Naive thymus-derived CD8-positive, alpha-beta T cell (primary cell): ENCODE results near the gene EPHB2. TPM values are rescaled to one million over a fixed set of nuclear protein-coding genes. Genes with fewer than 3 reads are reported as not detected.
"Not testable (repeated sequence)": the region's sequence is repeated elsewhere in the genome, so short reads cannot be mapped to it uniquely, and the experiment has no call there.

Source experiments
- ATAC-seq, 2 donors: fragments of 150-1000 bp; cut with Tn5 transposase in 1 of 2; sonication (Bioruptor Pico), chemical (Tn5 transposase) in 1 of 2; 1 replicate in 1 of 2; 2 replicates in 1 of 2; pipeline ENCODE4 v1.10.0; 2021; ENCODE audit warnings: mild to moderate bottlenecking in 2 of 2, moderate library complexity in 2 of 2
- POLR2A ChIA-PET: fragments of 350-600 bp; sonication (Branson Sonifier 250); formaldehyde crosslinking; loops from one replicate; lab custom pipeline; 2021; ENCODE audit warnings: antibody characterized with exemption; lab: Charles Lee
- DNase-seq, 10 donors: peaks; one replicate each; pipeline versions ENCODE4 v3.0.0 to v3.0.0-alpha.2; 2020 to 2022
- H3K27ac Mint-ChIP-seq, 10 donors: one replicate each; pipeline ENCODE4 v1.8.0; 2020 to 2022; ENCODE audit warnings: mild to moderate bottlenecking in 10 of 10, mixed read lengths in 10 of 10, moderate library complexity in 4 of 10, inconsistent platforms in 1 of 10
- H3K27me3 Mint-ChIP-seq, 5 donors: one replicate each; pipeline ENCODE4 v1.8.0; 2021 to 2022; ENCODE audit warnings: mixed read lengths in 5 of 5
- H3K36me3 Mint-ChIP-seq, 3 donors: one replicate each; pipeline ENCODE4 v1.8.0; 2020 to 2022; ENCODE audit warnings: mixed read lengths in 3 of 3, mild to moderate bottlenecking in 2 of 3, inconsistent platforms in 1 of 3
- H3K4me1 Mint-ChIP-seq, 4 donors: one replicate each; pipeline ENCODE4 v1.8.0; 2021 to 2022; ENCODE audit warnings: mixed read lengths in 4 of 4
- H3K4me3 Mint-ChIP-seq, 10 donors: one replicate each; pipeline ENCODE4 v1.8.0; 2020 to 2022; ENCODE audit warnings: mild to moderate bottlenecking in 10 of 10, mixed read lengths in 10 of 10, moderate library complexity in 6 of 10, inconsistent platforms in 1 of 10
- H3K9me3 Mint-ChIP-seq, 9 donors: one replicate each; pipeline ENCODE4 v1.8.0; 2020 to 2022; ENCODE audit warnings: mixed read lengths in 9 of 9, mild to moderate bottlenecking in 3 of 9, inconsistent platforms in 1 of 9, moderate library complexity in 1 of 9
- polyA plus RNA-seq, 3 donors: library from polyadenylated mRNA; unstranded; fragments of 300-500 nt; fragmentation: Illumina TruSeq; gene quantifications; one replicate each; pipeline ENCODE4 v1.2.3, GENCODE V29; 2021
- total RNA-seq, 8 experiments: library from RNA in 2 of 8; stranded (reverse) in 2 of 8; gene quantifications; one replicate each; pipeline ENCODE4 v1.2.3 and lab custom pipeline; 2021 to 2026

EPHB2 gene
- total and polyA plus RNA-seq, 5 experiments from 2014 or later = 0.21 to 0.25 TPM; not detected in 3

GRCh38 chr1:22941257-22941656, 230.6 kb downstream of the EPHB2 start:
- POLR2A ChIA-PET = no interaction called here
- Mint-ChIP-seq H3K27ac (no peak overlapping the region), H3K9me3 (peaks cover 9 to 31% (median 16%) of the 10 kb centered on the region in 9 donors), H3K4me1 (no peaks in the 10 kb centered on the region), H3K4me3 (no peak overlapping the region), H3K27me3 (peaks cover 13 to 32% (median 22%) of the 10 kb centered on the region in 5 donors), H3K36me3 (peaks cover 0 to 14% (median 3%) of the 10 kb centered on the region in 3 donors)
- ATAC-seq = no peak
- DNase-seq = no peak

GRCh38 chr1:22944346-22945055, 233.9 kb downstream of the EPHB2 start:
- Mint-ChIP-seq H3K27ac (no peak overlapping the region), H3K4me3 (no peak overlapping the region), H3K4me1 (no peaks in the 10 kb centered on the region), H3K9me3 (peaks cover 9 to 28% (median 15%) of the 10 kb centered on the region in 9 donors), H3K36me3 (peaks cover 0 to 13% (median 3%) of the 10 kb centered on the region in 3 donors), H3K27me3 (peaks cover 12 to 35% (median 25%) of the 10 kb centered on the region in 5 donors)
- ATAC-seq (no peak), DNase-seq (no peak)
- POLR2A ChIA-PET = interaction anchor here (0.5 kb wide), 1 partner anchor 680 kb away, joined by 3 read pairs; no protein-coding TSS in a partner anchor

- H3K4me1 Mint-ChIP-seq, H3K36me3 Mint-ChIP-seq, H3K27ac Mint-ChIP-seq, DNase-seq, H3K4me3 Mint-ChIP-seq, ATAC-seq: not testable (repeated sequence)
- POLR2A ChIA-PET = interaction anchor here (0.5 kb wide), 1 partner anchor 680 kb away, joined by 3 read pairs; no protein-coding TSS in a partner anchor
- Mint-ChIP-seq H3K9me3 (peaks cover 8 to 26% (median 10%) of the 10 kb centered on the region in 9 donors), H3K27me3 (peaks cover 12 to 37% (median 27%) of the 10 kb centered on the region in 5 donors)
Measured at GRCh38 chr1:22945171-22945570, 234.5 kb downstream of the EPHB2 start.

GRCh38 chr1:22949822-22950331, 239.2 kb downstream of the EPHB2 start:
- no peak for DNase-seq
- POLR2A ChIA-PET = no interaction called here
- Mint-ChIP-seq H3K4me3 (no peak overlapping the region), H3K27ac (no peak overlapping the region), H3K9me3 (peaks cover 0 to 6% (median 0%) of the 10 kb centered on the region in 9 donors), H3K4me1 (peaks cover 0 to 2% (median 0%) of the 10 kb centered on the region in 4 donors), H3K27me3 (peaks cover 14 to 40% (median 30%) of the 10 kb centered on the region in 5 donors), H3K36me3 (peaks cover 0 to 2% (median 0%) of the 10 kb centered on the region in 3 donors)
- ATAC-seq = no peak

GRCh38 chr1:22951796-22952195, 241.2 kb downstream of the EPHB2 start:
- peaks cover 0 to 2% (median 0%) of the 10 kb centered on the region in 3 donors for H3K36me3 Mint-ChIP-seq
- ATAC-seq = no peak
- peaks cover 11 to 41% (median 37%) of the 10 kb centered on the region in 5 donors for H3K27me3 Mint-ChIP-seq
- H3K4me3 Mint-ChIP-seq = no peak overlapping the region
- DNase-seq = no peak
- peak overlapping the region in 1 of 10 donors; percentile 77 for H3K27ac Mint-ChIP-seq
- H3K4me1 Mint-ChIP-seq = peaks cover 0 to 2% (median 0%) of the 10 kb centered on the region in 4 donors
- peaks cover 0 to 6% (median 0%) of the 10 kb centered on the region in 9 donors for H3K9me3 Mint-ChIP-seq
- POLR2A ChIA-PET = interaction anchor here (0.7 kb wide), 1 partner anchor 12 kb away, joined by 3 read pairs; no protein-coding TSS in a partner anchor

- H3K27me3 Mint-ChIP-seq = peaks cover 11 to 41% (median 40%) of the 10 kb centered on the region in 5 donors
- H3K4me1 Mint-ChIP-seq = peaks cover 0 to 2% (median 0%) of the 10 kb centered on the region in 4 donors
- ATAC-seq = no peak
- DNase-seq = no peak
- POLR2A ChIA-PET = no interaction called here
- no peak overlapping the region for H3K4me3 Mint-ChIP-seq
- peaks cover 0 to 2% (median 0%) of the 10 kb centered on the region in 3 donors for H3K36me3 Mint-ChIP-seq
- H3K27ac Mint-ChIP-seq = no peak overlapping the region
- H3K9me3 Mint-ChIP-seq = peaks cover 0 to 6% (median 0%) of the 10 kb centered on the region in 9 donors
Measured at GRCh38 chr1:22952694-22953056, 242.0 kb downstream of the EPHB2 start.

GRCh38 chr1:22953057-22953739, 242.6 kb downstream of the EPHB2 start:
- ATAC-seq (no peak), DNase-seq (no peak)
- Mint-ChIP-seq H3K4me3 (no peak overlapping the region), H3K27ac (no peak overlapping the region), H3K9me3 (peaks cover 0 to 6% (median 0%) of the 10 kb centered on the region in 9 donors), H3K27me3 (peaks cover 11 to 41% (median 38%) of the 10 kb centered on the region in 5 donors), H3K36me3 (peaks cover 0 to 2% (median 0%) of the 10 kb centered on the region in 3 donors), H3K4me1 (peaks cover 0 to 2% (median 0%) of the 10 kb centered on the region in 4 donors)
- POLR2A ChIA-PET = no interaction called here

- H3K9me3 Mint-ChIP-seq = peaks cover 0 to 6% (median 0%) of the 10 kb centered on the region in 9 donors
- H3K4me1 Mint-ChIP-seq = peaks cover 0 to 2% (median 0%) of the 10 kb centered on the region in 4 donors
- POLR2A ChIA-PET = no interaction called here
- no peak overlapping the region for H3K4me3 Mint-ChIP-seq
- no peak overlapping the region for H3K27ac Mint-ChIP-seq
- H3K27me3 Mint-ChIP-seq = peaks cover 11 to 41% (median 33%) of the 10 kb centered on the region in 5 donors
- ATAC-seq (no peak), DNase-seq (no peak)
- peaks cover 0 to 2% (median 0%) of the 10 kb centered on the region in 3 donors for H3K36me3 Mint-ChIP-seq
Measured at GRCh38 chr1:22953740-22954141, 243.1 kb downstream of the EPHB2 start.

GRCh38 chr1:22955146-22955545, 244.5 kb downstream of the EPHB2 start:
- Mint-ChIP-seq H3K4me1 (peaks cover 0 to 2% (median 0%) of the 10 kb centered on the region in 4 donors), H3K9me3 (peaks cover 0 to 6% (median 0%) of the 10 kb centered on the region in 9 donors), H3K36me3 (peaks cover 0 to 2% (median 0%) of the 10 kb centered on the region in 3 donors), H3K4me3 (no peak overlapping the region), H3K27ac (no peak overlapping the region), H3K27me3 (peaks cover 11 to 40% (median 25%) of the 10 kb centered on the region in 5 donors)
- POLR2A ChIA-PET = no interaction called here
- ATAC-seq (no peak), DNase-seq (no peak)

- ATAC-seq (no peak), DNase-seq (no peak)
- peaks cover 4 to 32% (median 13%) of the 10 kb centered on the region in 5 donors for H3K27me3 Mint-ChIP-seq
- no peaks in the 10 kb centered on the region for H3K9me3 Mint-ChIP-seq
- POLR2A ChIA-PET = no interaction called here
- no peak overlapping the region for H3K27ac Mint-ChIP-seq
- no peaks in the 10 kb centered on the region for H3K36me3 Mint-ChIP-seq
- H3K4me3 Mint-ChIP-seq = no peak overlapping the region
- H3K4me1 Mint-ChIP-seq = no peaks in the 10 kb centered on the region
Measured at GRCh38 chr1:22957066-22957465, 246.4 kb downstream of the EPHB2 start.

- DNase-seq = no peak
- Mint-ChIP-seq H3K4me3 (no peak overlapping the region), H3K27me3 (peaks cover 6 to 28% (median 11%) of the 10 kb centered on the region in 5 donors), H3K36me3 (peaks cover 0 to 3% (median 0%) of the 10 kb centered on the region in 3 donors), H3K27ac (no peak overlapping the region), H3K4me1 (no peaks in the 10 kb centered on the region), H3K9me3 (no peaks in the 10 kb centered on the region)
- no peak for ATAC-seq
- POLR2A ChIA-PET = no interaction called here
Measured at GRCh38 chr1:22958556-22958955, 247.9 kb downstream of the EPHB2 start.

- Mint-ChIP-seq H3K36me3 (peaks cover 0 to 3% (median 0%) of the 10 kb centered on the region in 3 donors), H3K9me3 (no peaks in the 10 kb centered on the region), H3K4me3 (no peak overlapping the region), H3K4me1 (peaks cover 0 to 2% (median 0%) of the 10 kb centered on the region in 4 donors), H3K27ac (no peak overlapping the region), H3K27me3 (peaks cover 3 to 21% (median 7%) of the 10 kb centered on the region in 5 donors)
- POLR2A ChIA-PET = no interaction called here
- ATAC-seq (no peak), DNase-seq (no peak)
Measured at GRCh38 chr1:22959545-22960360, 249.1 kb downstream of the EPHB2 start.
